Testis (tissue), 3 donors: ENCODE data around the gene SERPINE2. TPM values are rescaled to one million over a fixed set of nuclear protein-coding genes. Genes with fewer than 3 reads are reported as not detected.

Experiments
- DNase-seq: peaks from one replicate; pipeline ENCODE4 v3.0.0-alpha.2; 2019
- H3K27ac ChIP-seq, 2 donors: fragments of 200-600 bp; sonication (generic); one replicate each; pipeline ENCODE4 v1.5.1; 2019
- H3K27me3 ChIP-seq: fragments of 200-600 bp; sonication (generic); one replicate; pipeline ENCODE4 v1.5.1; 2019
- H3K36me3 ChIP-seq: fragments of 200-600 bp; sonication (generic); one replicate; pipeline ENCODE4 v1.5.1; 2017; ENCODE audit warnings: low read depth; ENCODE audit errors: missing control alignments
- H3K4me1 ChIP-seq: fragments of 200-600 bp; sonication (generic); one replicate; pipeline ENCODE4 v1.5.1; 2019
- H3K4me3 ChIP-seq, 2 donors: fragments of 200-600 bp; sonication (generic); one replicate each; pipeline ENCODE4 v1.5.1; 2017 to 2019
- H3K9me3 ChIP-seq: fragments of 200-600 bp; sonication (generic); one replicate; pipeline ENCODE4 v1.5.1; 2017
- POLR2A ChIP-seq: fragments of 450-650 bp; IDR thresholded peaks from one replicate; pipeline ENCODE4 v1.6.1; 2017; ENCODE audit warnings: antibody characterized with exemption, mild to moderate bottlenecking, moderate library complexity
- WGBS, 2 donors: methylation state at CpG; one replicate each; pipeline ENCODE4 v1.1.5; 2018; 5-methylcytosine and 5-hydroxymethylcytosine counted together
- intact Hi-C: fragments of 100-400 bp; cut with DNase I; formaldehyde crosslinking; loops from one replicate; pipeline ENCODE4 v1.15.1; 2023; ENCODE audit warnings: low total_unique reads
- polyA plus RNA-seq: library from polyadenylated mRNA; stranded (reverse); fragments of 350-450 nt; fragmentation: Illumina TruSeq; extraction: RNeasy Lipid Tissue Mini Kit (QIAGEN cat#74804); gene quantifications from one replicate; pipeline ENCODE4 v1.2.3, GENCODE V29; 2014; ENCODE audit warnings: low read depth, low replicate concordance; ENCODE audit not compliant: insufficient read depth
- total RNA-seq, 2 donors: library from RNA; depleted of rRNA; stranded (reverse); fragments of >200 nt; gene quantifications; one replicate each; pipeline ENCODE4 v1.2.3, GENCODE V29; 2016
- TF ChIP-seq, protein P1 (sequence below), 3 experiments: fragments of 450-650 bp in 2 of 3; fragments of 200-600 bp in 1 of 3; sonication (generic) in 1 of 3; IDR thresholded peaks; one replicate each; pipeline ENCODE4 v1.5.1; 2016 to 2019; ENCODE audit warnings: antibody characterized with exemption in 3 of 3, mild to moderate bottlenecking in 2 of 3, moderate library complexity in 1 of 3

Gene SERPINE2
- total and polyA plus RNA-seq, 3 donors from 2014 or later, result 145 to 220 (median 145) TPM

DNA sequence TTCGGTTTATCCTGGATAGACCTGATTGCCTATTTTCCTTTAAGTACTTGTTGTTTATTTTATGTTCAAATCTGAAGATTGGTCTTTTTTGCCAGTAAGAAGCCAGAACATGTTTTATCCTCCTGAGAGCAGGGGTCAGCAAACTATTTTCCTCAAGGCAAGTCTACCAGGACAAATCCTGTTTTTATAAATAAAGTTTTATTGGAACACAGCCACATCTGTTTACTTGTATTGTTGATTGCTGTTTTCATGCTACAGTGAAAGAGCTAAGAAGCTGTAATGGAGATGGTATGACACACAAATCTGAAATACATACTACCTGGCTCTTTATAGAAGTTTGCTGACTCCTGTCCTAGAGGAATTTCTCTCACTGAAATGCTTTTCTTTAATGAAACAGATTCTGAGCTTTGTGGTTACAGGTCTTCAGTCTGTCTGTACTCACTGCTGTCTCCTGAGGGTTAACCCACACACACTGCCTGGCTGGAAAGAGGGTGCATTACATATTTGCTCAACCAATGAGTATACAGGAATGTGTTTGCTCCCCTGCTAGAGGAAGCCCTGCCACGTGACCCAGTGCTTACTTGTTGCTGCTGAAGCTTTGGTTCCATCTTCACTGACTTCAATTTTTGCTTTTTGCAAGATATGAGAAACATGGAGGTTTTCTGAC lies 59.2 kb downstream of the SERPINE2 start:
- TF ChIP-seq, protein P1, sequence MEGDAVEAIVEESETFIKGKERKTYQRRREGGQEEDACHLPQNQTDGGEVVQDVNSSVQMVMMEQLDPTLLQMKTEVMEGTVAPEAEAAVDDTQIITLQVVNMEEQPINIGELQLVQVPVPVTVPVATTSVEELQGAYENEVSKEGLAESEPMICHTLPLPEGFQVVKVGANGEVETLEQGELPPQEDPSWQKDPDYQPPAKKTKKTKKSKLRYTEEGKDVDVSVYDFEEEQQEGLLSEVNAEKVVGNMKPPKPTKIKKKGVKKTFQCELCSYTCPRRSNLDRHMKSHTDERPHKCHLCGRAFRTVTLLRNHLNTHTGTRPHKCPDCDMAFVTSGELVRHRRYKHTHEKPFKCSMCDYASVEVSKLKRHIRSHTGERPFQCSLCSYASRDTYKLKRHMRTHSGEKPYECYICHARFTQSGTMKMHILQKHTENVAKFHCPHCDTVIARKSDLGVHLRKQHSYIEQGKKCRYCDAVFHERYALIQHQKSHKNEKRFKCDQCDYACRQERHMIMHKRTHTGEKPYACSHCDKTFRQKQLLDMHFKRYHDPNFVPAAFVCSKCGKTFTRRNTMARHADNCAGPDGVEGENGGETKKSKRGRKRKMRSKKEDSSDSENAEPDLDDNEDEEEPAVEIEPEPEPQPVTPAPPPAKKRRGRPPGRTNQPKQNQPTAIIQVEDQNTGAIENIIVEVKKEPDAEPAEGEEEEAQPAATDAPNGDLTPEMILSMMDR (IDR thresholded peaks at IDR 0.05), result no peak
- no peak for TF ChIP-seq POLR2A
- Histone ChIP-seq H3K4me1 (no peaks in the 10 kb centered on the region), H3K36me3 (no peaks in the 10 kb centered on the region), H3K27me3 (no peaks in the 10 kb centered on the region), H3K27ac (no peak overlapping the region), H3K4me3 (no peak overlapping the region), H3K9me3 (no peaks in the 10 kb centered on the region)
- 85 to 93% methylated on average over 2 of the region's 2 CpGs for WGBS, 2 donors
- intact Hi-C loops, result no loop called here
- DNase-seq, result no peak

DNA sequence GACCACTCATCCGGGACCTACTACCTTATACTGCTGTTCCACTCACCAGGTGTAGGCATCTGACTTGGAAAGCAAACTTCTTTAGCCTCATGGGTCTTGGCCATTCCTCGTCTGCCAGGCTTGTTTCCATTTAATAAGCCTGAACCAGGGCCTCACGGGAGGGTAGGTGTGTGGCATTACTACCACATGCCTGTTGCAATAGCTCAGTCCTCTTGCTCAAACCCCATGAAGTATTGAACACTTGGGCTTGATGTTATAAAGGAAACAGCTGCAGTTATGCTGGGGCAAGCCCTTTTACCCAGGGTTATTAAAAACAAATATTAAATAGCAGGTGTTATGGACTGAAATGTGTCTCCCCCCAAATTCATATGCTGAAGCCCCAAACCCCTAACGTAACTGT lies 60.6 kb downstream of the SERPINE2 start:
- no peaks in the 10 kb centered on the region for H3K27me3 ChIP-seq
- intact Hi-C loops, result no loop called here
- 91 to 92% methylated on average over 4 of the region's 4 CpGs for WGBS, 2 donors
- no peak for TF ChIP-seq POLR2A
- TF ChIP-seq, protein P1 (IDR thresholded peaks at IDR 0.05), result no peak
- H3K9me3 ChIP-seq, result no peaks in the 10 kb centered on the region
- H3K4me1 ChIP-seq, result no peaks in the 10 kb centered on the region
- no peak overlapping the region for H3K4me3 ChIP-seq
- no peaks in the 10 kb centered on the region for H3K36me3 ChIP-seq
- no peak overlapping the region for H3K27ac ChIP-seq
- DNase-seq, result no peak

DNA sequence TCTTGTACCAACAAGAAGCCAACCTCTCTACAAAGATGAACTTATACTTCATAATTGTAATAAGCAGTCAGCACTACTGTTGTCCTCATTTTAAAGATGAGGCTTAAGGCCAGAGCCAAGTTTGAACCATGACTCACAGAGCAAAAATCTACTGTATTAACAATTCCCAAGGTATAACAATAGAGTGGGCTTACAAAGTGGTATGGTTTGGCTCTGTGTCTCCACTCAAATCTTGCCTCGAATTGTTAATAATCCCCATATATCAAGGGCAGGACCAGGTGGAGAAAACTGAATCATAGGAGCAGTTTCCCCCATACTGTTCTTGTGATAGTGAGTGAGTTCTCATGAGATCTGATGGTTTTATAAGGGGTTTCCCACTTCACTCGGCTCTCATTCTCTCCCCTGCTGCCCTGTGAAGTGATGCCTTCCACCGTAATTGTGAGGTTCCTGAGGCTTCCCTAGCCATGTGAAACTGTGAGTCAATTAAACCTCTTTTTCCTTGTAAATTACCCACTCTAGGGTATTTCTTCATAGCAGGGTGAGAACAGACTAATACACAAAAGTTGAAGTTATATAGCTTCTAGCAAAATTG lies 62.4 kb downstream of the SERPINE2 start:
- Histone ChIP-seq H3K4me1 (peaks cover 5% of the 10 kb centered on the region), H3K27me3 (no peaks in the 10 kb centered on the region), H3K4me3 (no peak overlapping the region), H3K36me3 (no peaks in the 10 kb centered on the region), H3K27ac (no peak overlapping the region), H3K9me3 (no peaks in the 10 kb centered on the region)
- 72 to 84% methylated on average over 3 of the region's 3 CpGs for WGBS, 2 donors
- intact Hi-C loops, result no loop called here
- no peak for DNase-seq
- TF ChIP-seq, protein P1 (IDR thresholded peaks at IDR 0.05), result no peak
- no peak for TF ChIP-seq POLR2A

DNA sequence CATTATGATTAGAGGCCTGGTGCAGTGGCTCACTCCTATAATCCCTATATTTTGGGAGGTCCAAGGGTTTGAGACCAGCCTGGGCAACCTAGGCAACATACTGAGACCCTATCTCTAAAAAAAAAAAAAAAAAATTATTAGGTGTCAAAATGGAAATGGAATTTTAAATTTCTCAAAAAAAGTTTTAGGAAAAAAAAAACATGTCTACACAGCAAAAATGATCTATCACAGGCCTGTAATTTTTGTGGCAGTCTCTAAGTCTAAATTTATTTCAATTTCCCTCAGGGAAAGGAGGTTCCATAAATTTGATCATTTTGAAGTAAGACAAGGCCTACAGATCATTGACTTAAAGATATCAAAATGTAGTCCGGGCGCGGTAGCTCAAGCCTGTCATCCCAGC lies 65.5 kb downstream of the SERPINE2 start:
- WGBS, 2 donors, result 90 to 94% methylated on average over 3 of the region's 3 CpGs
- no peak overlapping the region for H3K27ac ChIP-seq
- DNase-seq, result no peak
- no peaks in the 10 kb centered on the region for H3K9me3 ChIP-seq
- peaks cover 5% of the 10 kb centered on the region for H3K4me1 ChIP-seq
- no peaks in the 10 kb centered on the region for H3K27me3 ChIP-seq
- no peak overlapping the region for H3K4me3 ChIP-seq
- intact Hi-C loops, result no loop called here
- no peaks in the 10 kb centered on the region for H3K36me3 ChIP-seq
- no peak for TF ChIP-seq POLR2A
- TF ChIP-seq, protein P1 (IDR thresholded peaks at IDR 0.05), result no peak

DNA sequence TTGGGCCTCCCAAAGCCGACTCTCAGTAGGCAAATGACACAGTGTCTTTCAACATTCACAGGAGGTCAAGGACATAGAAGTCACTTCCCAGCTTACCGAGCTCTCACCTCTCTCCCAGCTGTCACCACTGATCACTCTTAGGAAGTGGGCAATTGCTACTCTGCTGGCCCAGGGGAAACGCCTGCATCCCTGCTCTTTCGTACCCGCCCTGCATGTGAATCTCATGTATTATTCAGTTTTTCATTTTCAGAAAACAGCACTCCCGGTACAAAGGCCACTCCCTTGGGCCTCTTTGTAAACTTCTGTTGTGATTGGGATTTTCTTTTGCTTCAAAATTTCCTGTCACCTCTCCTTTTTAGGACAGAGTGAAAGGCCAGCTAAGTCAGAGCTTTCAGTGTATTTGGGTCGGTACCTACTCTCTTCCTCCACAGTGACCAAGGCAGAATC lies 66.4 kb downstream of the SERPINE2 start:
- H3K27me3 ChIP-seq, result no peaks in the 10 kb centered on the region
- H3K4me3 ChIP-seq, result no peak overlapping the region
- H3K4me1 ChIP-seq, result peaks cover 5% of the 10 kb centered on the region
- H3K9me3 ChIP-seq, result no peaks in the 10 kb centered on the region
- H3K36me3 ChIP-seq, result no peaks in the 10 kb centered on the region
- intact Hi-C loops, result no loop called here
- DNase-seq, result no peak
- no peak for TF ChIP-seq POLR2A
- TF ChIP-seq, protein P1 (IDR thresholded peaks at IDR 0.05), result no peak
- H3K27ac ChIP-seq, result no peak overlapping the region
- 65 to 66% methylated on average over 7 of the region's 7 CpGs for whole genome bisulfite sequencing, 2 donors
